H1 (cell line): Measurements from ENCODE around the gene ITIH1. TPM values are rescaled to one million over a fixed set of nuclear protein-coding genes. Genes with fewer than 3 reads are reported as not detected.

ENCODE experiments used
- CTCF ChIA-PET: fragments of 300-600 bp; sonication (Branson Sonifier 250); formaldehyde crosslinking; loops from one replicate; lab custom pipeline; 2021; ENCODE audit not compliant: partially characterized antibody; lab: Charles Lee
- POLR2A ChIA-PET: fragments of 300-600 bp; sonication (Branson Sonifier 250); formaldehyde crosslinking; loops from one replicate; lab custom pipeline; 2021; ENCODE audit warnings: inconsistent platforms; ENCODE audit not compliant: partially characterized antibody; lab: Charles Lee
- DNase-seq, 2 experiments: peaks; one replicate each; pipeline versions ENCODE4 v3.0.0 to v3.0.0-alpha.2; 2010 to 2022; ENCODE audit warnings: low spot score in 2 of 2, low read depth in 1 of 2, mixed read lengths in 1 of 2
- FAIRE-seq: peaks from 2 replicates; lab custom pipeline; 2011; peaks lifted over from hg19 to GRCh38; lab: Jason Lieb, UNC
- H2AFZ ChIP-seq: 2 replicates; pipeline ENCODE4 v1.8.1; 2012; ENCODE audit warnings: low read length, inconsistent platforms
- H2AK5ac ChIP-seq: 2 replicates; pipeline ENCODE4 v1.6.1; 2013; ENCODE audit warnings: low read depth, low read length
- H2BK120ac ChIP-seq: replicated peaks from 2 replicates; pipeline ENCODE3; 2013; ENCODE audit warnings: low read depth, low read length, inconsistent platforms
- H2BK12ac ChIP-seq: 2 replicates; pipeline ENCODE4 v1.6.1; 2013; ENCODE audit warnings: low read depth, low read length
- H2BK15ac ChIP-seq: 2 replicates; pipeline ENCODE4 v1.6.1; 2013; ENCODE audit warnings: low read length
- H2BK20ac ChIP-seq: 2 replicates; pipeline ENCODE4 v1.6.1; 2013; ENCODE audit warnings: low read length
- H2BK5ac ChIP-seq: 2 replicates; pipeline ENCODE4 v1.6.1; 2013; ENCODE audit warnings: low read depth, low read length
- H3K14ac ChIP-seq: 2 replicates; pipeline ENCODE4 v1.6.1; 2013; ENCODE audit warnings: inconsistent platforms; ENCODE audit not compliant: insufficient read length
- H3K18ac ChIP-seq: 2 replicates; pipeline ENCODE4 v1.6.1; 2013; ENCODE audit warnings: low read length; ENCODE audit errors: extremely low read depth
- H3K23ac ChIP-seq: 2 replicates; pipeline ENCODE4 v1.6.1; 2013; ENCODE audit warnings: inconsistent platforms; ENCODE audit not compliant: insufficient read length
- H3K23me2 ChIP-seq: 2 replicates; pipeline ENCODE4 v1.6.1; 2013; ENCODE audit warnings: low read depth, low read length
- H3K27ac ChIP-seq: 2 replicates; pipeline ENCODE4 v1.6.1; 2011; ENCODE audit warnings: low read depth, low read length, inconsistent platforms
- H3K27me3 ChIP-seq, 4 experiments: replicated peaks in 1 of 4; 1 replicate in 1 of 4; 2 replicates in 3 of 4; pipeline versions ENCODE4 v1.6.1 to v1.8.1; 2011 to 2013; ENCODE audit warnings: low read length in 3 of 4, mild to moderate bottlenecking in 3 of 4, inconsistent platforms in 2 of 4, mixed read lengths in 2 of 4, moderate library complexity in 1 of 4; ENCODE audit not compliant: control insufficient read depth in 3 of 4, insufficient read depth in 3 of 4; ENCODE audit errors: extremely low read depth in 1 of 4
- H3K36me3 ChIP-seq, 4 experiments: 2 replicates each; pipeline versions ENCODE4 v1.6.1 to v1.8.1; 2011 to 2013; ENCODE audit warnings: mild to moderate bottlenecking in 4 of 4, low read length in 3 of 4, moderate library complexity in 2 of 4, control low read depth in 1 of 4, inconsistent platforms in 1 of 4; ENCODE audit not compliant: insufficient read depth in 4 of 4, control insufficient read depth in 2 of 4
- H3K4ac ChIP-seq: replicated peaks from 2 replicates; pipeline ENCODE3; 2013; ENCODE audit warnings: low read length, low read depth, mixed read lengths, inconsistent platforms; ENCODE audit not compliant: insufficient read length
- H3K4me1 ChIP-seq, 4 experiments: replicated peaks in 1 of 4; 1 replicate in 1 of 4; 2 replicates in 3 of 4; pipeline versions ENCODE4 v1.6.1 to v1.8.1; 2011 to 2013; ENCODE audit warnings: low read length in 3 of 4, inconsistent platforms in 2 of 4, mixed read lengths in 1 of 4; ENCODE audit not compliant: insufficient read depth in 4 of 4, control insufficient read depth in 3 of 4
- H3K4me2 ChIP-seq, 2 experiments: 2 replicates each; pipeline versions ENCODE4 v1.6.1 to v1.8.1; 2011 to 2013; ENCODE audit warnings: low read depth in 2 of 2, low read length in 2 of 2, control low read depth in 1 of 2, inconsistent platforms in 1 of 2, mild to moderate bottlenecking in 1 of 2; ENCODE audit not compliant: insufficient read depth in 1 of 2
- H3K4me3 ChIP-seq, 4 experiments: fragments of 200-600, 300-600 bp in 1 of 4; sonication (generic), shearing (Covaris generic), sonication (Bioruptor Twin) in 1 of 4; 2 replicates each; pipeline versions ENCODE4 v1.5.1 to v1.8.1; 2011 to 2016; ENCODE audit warnings: low read length in 4 of 4, low read depth in 3 of 4, control low read depth in 2 of 4, inconsistent platforms in 2 of 4, mild to moderate bottlenecking in 2 of 4, mixed read lengths in 1 of 4, moderate library complexity in 1 of 4; ENCODE audit not compliant: insufficient read depth in 2 of 4; ENCODE audit errors: extremely low read depth in 1 of 4
- H3K56ac ChIP-seq: replicated peaks from 2 replicates; pipeline ENCODE3; 2013; ENCODE audit warnings: low read depth, mild to moderate bottlenecking, mixed read lengths, low read length, inconsistent platforms; ENCODE audit not compliant: insufficient read length
- H3K79me1 ChIP-seq: 2 replicates; pipeline ENCODE4 v1.6.1; 2013; ENCODE audit warnings: low read depth, low read length, control low read depth
- H3K79me2 ChIP-seq, 2 experiments: 2 replicates each; pipeline versions ENCODE4 v1.6.1 to v1.8.1; 2012 to 2013; ENCODE audit warnings: low read length in 2 of 2, mild to moderate bottlenecking in 2 of 2, inconsistent platforms in 1 of 2; ENCODE audit not compliant: insufficient read depth in 2 of 2, control insufficient read depth in 1 of 2
- H3K9ac ChIP-seq, 4 experiments: replicated peaks in 1 of 4; 1 replicate in 1 of 4; 2 replicates in 3 of 4; pipeline versions ENCODE4 v1.6.1 to v1.8.1; 2011 to 2013; ENCODE audit warnings: low read depth in 3 of 4, low read length in 3 of 4, control low read depth in 2 of 4, mild to moderate bottlenecking in 2 of 4, moderate library complexity in 2 of 4, inconsistent platforms in 1 of 4; ENCODE audit errors: extremely low read depth in 1 of 4
- H3K9me3 ChIP-seq, 2 experiments: 2 replicates each; pipeline versions ENCODE4 v1.6.1 to v1.8.1; 2012 to 2013; ENCODE audit warnings: mild to moderate bottlenecking in 2 of 2, moderate library complexity in 2 of 2, control low read depth in 1 of 2, inconsistent platforms in 1 of 2, low read depth in 1 of 2, low read length in 1 of 2, mixed read lengths in 1 of 2; ENCODE audit not compliant: insufficient read depth in 2 of 2
- H4K20me1 ChIP-seq, 2 experiments: replicated peaks in 1 of 2; 2 replicates each; pipeline versions ENCODE3 to v1.8.1; 2011 to 2013; ENCODE audit warnings: inconsistent platforms in 2 of 2, low read length in 2 of 2, mild to moderate bottlenecking in 1 of 2; ENCODE audit not compliant: insufficient read depth in 2 of 2, control insufficient read depth in 1 of 2
- H4K5ac ChIP-seq: 2 replicates; pipeline ENCODE4 v1.6.1; 2013; ENCODE audit warnings: low read length, low read depth, mixed read lengths, inconsistent platforms; ENCODE audit not compliant: insufficient read length
- H4K8ac ChIP-seq: 2 replicates; pipeline ENCODE4 v1.8.0; 2013; ENCODE audit warnings: mild to moderate bottlenecking, moderate library complexity, low read length, inconsistent platforms; ENCODE audit not compliant: insufficient read depth; ENCODE audit errors: extremely low read depth
- H4K91ac ChIP-seq: replicated peaks from 2 replicates; pipeline ENCODE3; 2013; ENCODE audit warnings: low read length, mixed read lengths, inconsistent platforms; ENCODE audit not compliant: insufficient read length
- BACH1 ChIP-seq: IDR thresholded peaks from 2 replicates; pipeline ENCODE4 v1.6.1; 2012; ENCODE audit warnings: low read length, improper control_type of control experiment
- CBX5 ChIP-seq: fragments of 300-800, 300-1000 bp; sonication (generic); IDR thresholded peaks from 2 replicates; pipeline ENCODE4 v1.7.1; 2016; ENCODE audit warnings: antibody characterized with exemption, low read length, low read depth
- CTBP2 ChIP-seq: IDR thresholded peaks from 2 replicates; pipeline ENCODE4 v1.7.0; 2011; ENCODE audit warnings: borderline replicate concordance, mild to moderate bottlenecking, moderate library complexity, mixed read lengths, low read length; ENCODE audit not compliant: insufficient read depth, insufficient read length
- GABPA ChIP-seq: IDR thresholded peaks from 2 replicates; pipeline ENCODE4 v1.6.1; 2011; ENCODE audit warnings: mild to moderate bottlenecking, low read length, moderate library complexity, borderline replicate concordance; ENCODE audit not compliant: insufficient read depth
- JUN ChIP-seq: IDR thresholded peaks from 2 replicates; pipeline ENCODE4 v1.6.1; 2011; ENCODE audit warnings: low read depth, mild to moderate bottlenecking, improper control_type of control experiment, low read length
- JUND ChIP-seq: IDR thresholded peaks from 2 replicates; pipeline ENCODE4 v1.6.1; 2011; ENCODE audit warnings: mild to moderate bottlenecking, improper control_type of control experiment, low read length
- KDM1A ChIP-seq: fragments of 200-600, 300-600 bp; sonication (generic); IDR thresholded peaks from 2 replicates; pipeline ENCODE4 v1.7.1; 2016; ENCODE audit warnings: mild to moderate bottlenecking, low read length, borderline replicate concordance
- KDM5A ChIP-seq: fragments of 200-600 bp; IDR thresholded peaks from 2 replicates; pipeline ENCODE4 v1.7.1; 2012; ENCODE audit warnings: mild to moderate bottlenecking, low read length, inconsistent platforms, mixed read lengths
- POLR2A ChIP-seq, 2 experiments: IDR thresholded peaks; 1 replicate in 1 of 2; 2 replicates in 1 of 2; pipeline ENCODE4 v1.6.1; 2011; ENCODE audit warnings: low read depth in 2 of 2, low read length in 2 of 2, mild to moderate bottlenecking in 2 of 2; ENCODE audit errors: control extremely low read depth in 1 of 2
- RBBP5 ChIP-seq: IDR thresholded peaks from 2 replicates; pipeline ENCODE4 v1.7.1; 2012; ENCODE audit warnings: low read depth, mild to moderate bottlenecking, inconsistent platforms, low read length, moderate library complexity, borderline replicate concordance
- SAP30 ChIP-seq: fragments of 300-600 bp; sonication (generic); IDR thresholded peaks from 2 replicates; pipeline ENCODE4 v1.7.1; 2012; ENCODE audit warnings: low read length, moderate library complexity, mild to moderate bottlenecking, inconsistent platforms; ENCODE audit not compliant: insufficient read depth, insufficient replicate concordance
- SIN3A ChIP-seq, 2 experiments: IDR thresholded peaks in 1 of 2; conservative IDR thresholded peaks in 1 of 2; 2 replicates each; pipeline ENCODE4 v1.6.1; 2011 to 2012; ENCODE audit warnings: low read length in 2 of 2, improper control_type of control experiment in 1 of 2, low read depth in 1 of 2, mild to moderate bottlenecking in 1 of 2
- SP4 ChIP-seq: IDR thresholded peaks from 2 replicates; pipeline ENCODE4 v1.6.1; 2012; ENCODE audit warnings: low read length, inconsistent platforms
- TAF1 ChIP-seq: IDR thresholded peaks from 2 replicates; pipeline ENCODE4 v1.6.1; 2011; ENCODE audit warnings: mild to moderate bottlenecking, low read depth, low read length
- YY1 ChIP-seq: IDR thresholded peaks from 2 replicates; pipeline ENCODE4 v1.6.1; 2011; ENCODE audit warnings: low read depth, mild to moderate bottlenecking, low read length
- WGBS, 2 experiments: shearing (Covaris generic) in 1 of 2; methylation state at CpG; one replicate each; pipeline versions ENCODE4 v1.1.6 to v1.1.7; 2013 to 2015; ENCODE audit warnings: low lambda C conversion rate in 2 of 2, mixed read lengths in 2 of 2, inconsistent platforms in 1 of 2, low coverage in 1 of 2, missing lambda C conversion rate in 1 of 2; ENCODE audit not compliant: insufficient replicate concordance in 2 of 2, insufficient coverage in 1 of 2, insufficient read length in 1 of 2; ENCODE audit errors: extremely low coverage in 1 of 2, missing lambda C conversion rate in 1 of 2; 5-methylcytosine and 5-hydroxymethylcytosine counted together
- polyA plus RNA-seq, 7 experiments: library from polyadenylated mRNA; depleted of rRNA in 3 of 7; stranded (reverse) in 5 of 7; unstranded in 2 of 7; fragments of >200 nt in 5 of 7; fragments of 200-250 nt in 2 of 7; gene quantifications; 1 replicate in 5 of 7; 2 replicates in 1 of 7; 4 replicates in 1 of 7; pipeline versions ENCODE4 v1.2.1 to v1.2.3, GENCODE V29; 2011 to 2013; ENCODE audit warnings: missing spikeins in 2 of 7, mixed read lengths in 2 of 7
- total RNA-seq: library from RNA; stranded (reverse); fragmentation: NEBNext Ultra II Directional; extraction: Animal tissue kit (Norgen Biotek cat#: 25700); gene quantifications from 2 replicates; pipeline ENCODE4 v1.2.1, GENCODE V29; 2021

ITIH1 gene
- total and polyA plus RNA-seq, 2 of the 8 experiments (the other 6 are each of a cell fraction or from before 2014, with no cell fraction given) = not detected

- H3K14ac ChIP-seq = no peak overlapping the region
- no peak overlapping the region for H2AK5ac ChIP-seq
- H2BK20ac ChIP-seq = 0 out of 2 replicates have a peak overlapping the region, but pooled peaks have one; percentile 18
- FAIRE-seq (no peak), DNase-seq (no peak)
- H3K18ac ChIP-seq = no peak overlapping the region
- H3K79me1 ChIP-seq = no peaks in the 10 kb centered on the region
- no peak overlapping the region for H2BK120ac ChIP-seq
- 84% methylated on average over 13 of the region's 13 CpGs; no CpG with 5 or more reads in 1 of the 2 experiments for WGBS, 2 experiments
- no peaks in the 10 kb centered on the region for H3K27me3 ChIP-seq
- no peak overlapping the region for H4K91ac ChIP-seq
- ChIA-PET POLR2A (interaction anchor here (0.8 to 2.5 kb wide), 2 partner anchors 20 to 22 kb away, joined by 3 to 10 read pairs; partner anchors contain the start of gene NEK4), CTCF (interaction anchor here (0.7 to 3.8 kb wide), 8 partner anchors 8 to 107 kb away, joined by 3 to 33 read pairs (median 10); partner anchors contain the start of gene STIMATE)
- H3K4ac ChIP-seq = no peak overlapping the region
- no peaks in the 10 kb centered on the region for H3K79me2 ChIP-seq
- H4K8ac ChIP-seq = no peak overlapping the region
- no peaks in the 10 kb centered on the region for H3K36me3 ChIP-seq
- H3K27ac ChIP-seq = no peak overlapping the region
- H3K9me3 ChIP-seq = no peaks in the 10 kb centered on the region
- no peak overlapping the region for H3K9ac ChIP-seq
- H3K23me2 ChIP-seq = no peaks in the 10 kb centered on the region
- H3K4me1 ChIP-seq = no peaks in the 10 kb centered on the region
- H3K4me3 ChIP-seq = no peak overlapping the region
- H2BK15ac ChIP-seq = no peak overlapping the region
- no peak overlapping the region for H4K5ac ChIP-seq
- H2BK12ac ChIP-seq = no peak overlapping the region
- H2BK5ac ChIP-seq = 0 out of 2 replicates have a peak overlapping the region, but pooled peaks have one; percentile 21
- no peak overlapping the region for H3K23ac ChIP-seq
- no peak overlapping the region for H3K4me2 ChIP-seq
- H4K20me1 ChIP-seq = peaks cover 0 to 3% of the 10 kb centered on the region in 2 experiments
- no peak overlapping the region for H2AFZ ChIP-seq
- no peak overlapping the region for H3K56ac ChIP-seq
- no peak for TF ChIP-seq SAP30
- no peak for TF ChIP-seq KDM1A
- TF ChIP-seq CBX5 = no peak
- no peak for TF ChIP-seq YY1
- TF ChIP-seq KDM5A = no peak
- TF ChIP-seq JUN = no peak
- no peak for TF ChIP-seq TAF1
- no peak for TF ChIP-seq SP4
- TF ChIP-seq BACH1 = no peak
- TF ChIP-seq POLR2A (IDR thresholded peaks at IDR 0.05; ENCODE audit: control extremely low read depth in 1 of 2, low read depth in 2 of 2, low read length in 2 of 2) = no peak
- TF ChIP-seq JUND = no peak
- no peak for TF ChIP-seq GABPA
- TF ChIP-seq SIN3A (conservative IDR thresholded peaks at IDR 0.05 in 1 of 2, IDR thresholded peaks at IDR 0.05 in 1 of 2; ENCODE audit: low read depth in 1 of 2, low read length in 2 of 2) = no peak
- TF ChIP-seq CTBP2 = no peak
- TF ChIP-seq RBBP5 = no peak
Measured at GRCh38 chr3:52790741-52791140, 13.3 kb downstream of the ITIH1 start.
